NT2/D1 (cell line): ENCODE results near the gene FOCAD.

Source experiments
- YY1 ChIP-seq: IDR thresholded peaks from 2 replicates; pipeline ENCODE4 v1.6.1; 2011; ENCODE audit not compliant: insufficient read length, insufficient read depth
- ZNF274 ChIP-seq: IDR thresholded peaks from 2 replicates; pipeline ENCODE4 v1.6.1; 2011; ENCODE audit warnings: mild to moderate bottlenecking, low read depth, low read length

GRCh38 chr9:20995616-20996015, 311.6 kb downstream of the FOCAD start:
- TF ChIP-seq ZNF274 (no peak), YY1 (no peak)
